ENCODE measurements around the gene PARP14.
"Not testable (repeated sequence)": the region's sequence is repeated elsewhere in the genome, so short reads cannot be mapped to it uniquely, and the experiment has no call there.

The PARP14 gene

DNA sequence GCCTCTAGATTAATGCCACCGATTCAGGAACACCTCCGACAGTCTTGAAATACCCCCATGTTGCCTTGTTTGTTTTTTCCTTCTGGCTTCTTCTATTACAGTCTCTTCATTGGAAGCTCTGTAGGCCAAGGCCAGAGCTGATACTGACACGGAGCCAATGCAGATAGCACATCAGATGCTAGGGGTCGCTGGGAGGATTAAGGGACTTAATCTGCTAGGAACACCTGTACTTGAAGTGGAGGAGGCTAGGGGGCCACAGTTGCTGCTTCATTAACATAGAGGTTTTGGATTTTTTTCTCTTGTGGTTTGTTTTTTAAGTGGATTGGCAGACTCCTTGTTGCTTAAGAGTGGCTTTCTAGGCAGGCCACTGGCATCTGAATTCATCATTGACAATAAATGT lies 49.6 kb downstream of the PARP14 start:
- no peaks in the 10 kb centered on the region for H3K9me2 ChIP-seq (replicated peaks; ENCODE audit: insufficient read depth, low read length)
- no peaks in the 10 kb centered on the region for H3K79me2 ChIP-seq (ENCODE audit: low read length)
- no peak overlapping the region for H3K4me3 ChIP-seq (ENCODE audit: low read length)
- no peak for DNase-seq
- H3K36me3 ChIP-seq (replicated peaks; ENCODE audit: insufficient read depth, low read length): no peaks in the 10 kb centered on the region
- no peak overlapping the region for H3K9ac ChIP-seq (ENCODE audit: low read length)
- no peaks in the 10 kb centered on the region for H3K9me3 ChIP-seq (replicated peaks; ENCODE audit: insufficient read depth, low read length)
- H2AFZ ChIP-seq (ENCODE audit: low read length): no peak overlapping the region
- H3K4me2 ChIP-seq (ENCODE audit: low read depth, low read length): no peak overlapping the region
- H3K27me3 ChIP-seq (replicated peaks; ENCODE audit: insufficient read depth, low read length): no peaks in the 10 kb centered on the region
- TF ChIP-seq EZH2 (optimal IDR thresholded peaks at IDR 0.05; ENCODE audit: low read depth, low read length) (no peak), EZH2phosphoT487 (IDR thresholded peaks at IDR 0.05; ENCODE audit: low read length) (no peak)
- TF ChIP-seq, protein P1, sequence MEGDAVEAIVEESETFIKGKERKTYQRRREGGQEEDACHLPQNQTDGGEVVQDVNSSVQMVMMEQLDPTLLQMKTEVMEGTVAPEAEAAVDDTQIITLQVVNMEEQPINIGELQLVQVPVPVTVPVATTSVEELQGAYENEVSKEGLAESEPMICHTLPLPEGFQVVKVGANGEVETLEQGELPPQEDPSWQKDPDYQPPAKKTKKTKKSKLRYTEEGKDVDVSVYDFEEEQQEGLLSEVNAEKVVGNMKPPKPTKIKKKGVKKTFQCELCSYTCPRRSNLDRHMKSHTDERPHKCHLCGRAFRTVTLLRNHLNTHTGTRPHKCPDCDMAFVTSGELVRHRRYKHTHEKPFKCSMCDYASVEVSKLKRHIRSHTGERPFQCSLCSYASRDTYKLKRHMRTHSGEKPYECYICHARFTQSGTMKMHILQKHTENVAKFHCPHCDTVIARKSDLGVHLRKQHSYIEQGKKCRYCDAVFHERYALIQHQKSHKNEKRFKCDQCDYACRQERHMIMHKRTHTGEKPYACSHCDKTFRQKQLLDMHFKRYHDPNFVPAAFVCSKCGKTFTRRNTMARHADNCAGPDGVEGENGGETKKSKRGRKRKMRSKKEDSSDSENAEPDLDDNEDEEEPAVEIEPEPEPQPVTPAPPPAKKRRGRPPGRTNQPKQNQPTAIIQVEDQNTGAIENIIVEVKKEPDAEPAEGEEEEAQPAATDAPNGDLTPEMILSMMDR (IDR thresholded peaks at IDR 0.05; ENCODE audit: low read length): no peak
- no peaks in the 10 kb centered on the region for H3K4me1 ChIP-seq (ENCODE audit: low read length)
- H3K27ac ChIP-seq (ENCODE audit: low read length): no peak overlapping the region
- no peaks in the 10 kb centered on the region for H3F3A ChIP-seq (ENCODE audit: insufficient read depth, low read length)
- H4K20me1 ChIP-seq (ENCODE audit: insufficient read depth, low read length): no peaks in the 10 kb centered on the region

DNA sequence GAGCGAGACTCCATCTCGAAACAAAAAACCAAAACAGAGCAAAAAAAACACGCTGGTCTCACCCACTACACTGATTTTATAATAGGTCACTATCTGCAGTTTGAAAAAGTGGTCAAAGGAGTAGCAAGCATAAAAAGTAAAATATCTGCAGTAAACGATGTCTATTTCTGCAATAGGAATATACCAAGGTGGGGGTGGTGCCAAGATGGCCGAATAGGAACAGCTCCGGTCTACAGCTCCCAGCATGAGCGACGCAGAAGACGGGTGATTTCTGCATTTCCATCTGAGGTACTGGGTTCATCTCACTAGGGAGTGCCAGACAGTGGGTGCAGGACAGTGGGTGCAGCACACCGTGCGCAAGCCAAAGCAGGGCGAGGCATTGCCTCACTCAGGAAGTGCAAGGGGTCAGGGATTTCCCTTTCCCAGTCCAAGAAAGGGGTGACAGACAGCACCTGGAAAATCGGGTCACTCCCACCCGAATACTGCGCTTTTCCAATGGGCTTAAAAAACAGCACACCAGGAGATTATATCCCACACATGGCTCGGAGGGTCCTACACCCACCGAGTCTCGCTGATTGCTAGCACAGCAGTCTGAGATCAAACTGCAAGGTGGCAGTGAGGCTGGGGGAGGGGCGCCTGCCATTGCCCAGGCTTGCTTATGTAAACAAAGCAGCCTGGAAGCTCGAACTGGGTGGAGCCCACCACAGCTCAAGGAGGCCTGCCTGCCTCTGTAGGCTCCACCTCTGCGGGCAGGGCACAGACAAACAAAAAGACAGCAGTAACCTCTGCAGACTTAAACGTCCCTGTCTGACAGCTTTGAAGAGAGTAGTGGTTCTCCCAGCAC lies 52.3 kb downstream of the PARP14 start:
- not testable (repeated sequence) for H3K4me1 ChIP-seq (ENCODE audit: low read length); DNase-seq; H3K27me3 ChIP-seq (replicated peaks; ENCODE audit: insufficient read depth, low read length); H3K36me3 ChIP-seq (replicated peaks; ENCODE audit: insufficient read depth, low read length); H3K27ac ChIP-seq (ENCODE audit: low read length); H2AFZ ChIP-seq (ENCODE audit: low read length); H3K79me2 ChIP-seq (ENCODE audit: low read length); H4K20me1 ChIP-seq (ENCODE audit: insufficient read depth, low read length); H3F3A ChIP-seq (ENCODE audit: insufficient read depth, low read length); H3K4me2 ChIP-seq (ENCODE audit: low read depth, low read length); H3K4me3 ChIP-seq (ENCODE audit: low read length); H3K9me3 ChIP-seq (replicated peaks; ENCODE audit: insufficient read depth, low read length); H3K9me2 ChIP-seq (replicated peaks; ENCODE audit: insufficient read depth, low read length); H3K9ac ChIP-seq (ENCODE audit: low read length)

DNA sequence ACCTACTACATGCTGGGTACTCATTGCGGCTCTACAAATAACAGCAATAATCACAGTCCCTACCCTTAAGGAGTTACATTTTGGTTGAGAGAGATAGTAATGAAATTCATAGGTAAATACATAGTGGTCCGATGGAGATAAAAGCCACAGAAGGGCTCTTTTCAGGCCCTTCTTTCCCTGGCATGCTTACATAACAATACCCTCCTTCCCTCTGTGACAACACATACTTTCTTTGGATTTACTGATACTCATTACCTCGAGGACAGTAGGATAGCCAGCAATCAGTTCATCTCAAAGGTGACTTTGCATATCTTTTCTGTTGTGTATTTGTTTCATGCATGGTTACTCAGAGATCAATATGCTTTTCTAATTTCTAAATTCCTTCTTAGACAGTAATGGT lies 58.5 kb downstream of the PARP14 start:
- Histone ChIP-seq H3K9ac (ENCODE audit: low read length) (no peak overlapping the region), H3K9me3 (replicated peaks; ENCODE audit: insufficient read depth, low read length) (no peaks in the 10 kb centered on the region), H3K4me1 (ENCODE audit: low read length) (no peaks in the 10 kb centered on the region), H3K27me3 (replicated peaks; ENCODE audit: insufficient read depth, low read length) (no peaks in the 10 kb centered on the region), H2AFZ (ENCODE audit: low read length) (no peak overlapping the region), H3K27ac (ENCODE audit: low read length) (no peak overlapping the region), H3K9me2 (replicated peaks; ENCODE audit: insufficient read depth, low read length) (no peaks in the 10 kb centered on the region), H4K20me1 (ENCODE audit: insufficient read depth, low read length) (no peaks in the 10 kb centered on the region), H3K79me2 (ENCODE audit: low read length) (no peaks in the 10 kb centered on the region), H3K36me3 (replicated peaks; ENCODE audit: insufficient read depth, low read length) (no peaks in the 10 kb centered on the region), H3F3A (ENCODE audit: insufficient read depth, low read length) (no peaks in the 10 kb centered on the region), H3K4me2 (ENCODE audit: low read depth, low read length) (no peak overlapping the region), H3K4me3 (ENCODE audit: low read length) (no peak overlapping the region)
- no peak for DNase-seq
- TF ChIP-seq EZH2 (optimal IDR thresholded peaks at IDR 0.05; ENCODE audit: low read depth, low read length) (no peak), EZH2phosphoT487 (IDR thresholded peaks at IDR 0.05; ENCODE audit: low read length) (no peak)
- TF ChIP-seq, protein P1 (IDR thresholded peaks at IDR 0.05; ENCODE audit: low read length): no peak

DNA sequence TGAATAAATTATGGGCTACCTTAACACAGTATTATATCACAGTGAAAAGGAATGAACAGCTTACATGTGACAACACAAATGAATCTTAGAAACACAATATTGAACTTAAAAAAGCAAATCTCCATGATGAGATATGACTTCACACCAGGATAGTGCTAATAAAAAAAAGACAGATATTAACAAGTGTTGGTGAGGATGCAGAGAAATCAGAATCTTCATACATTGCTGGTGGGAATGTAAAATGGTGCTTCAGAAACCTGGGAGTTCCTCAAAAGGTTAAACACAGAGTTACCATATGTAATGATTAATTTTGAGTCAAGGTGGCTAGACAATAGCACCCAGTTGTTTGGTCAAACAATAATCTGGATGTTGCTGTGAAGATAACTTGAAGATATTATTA lies 61.6 kb downstream of the PARP14 start:
- H3K4me3 ChIP-seq (ENCODE audit: low read length): no peak overlapping the region
- no peaks in the 10 kb centered on the region for H3K9me2 ChIP-seq (replicated peaks; ENCODE audit: insufficient read depth, low read length)
- no peak overlapping the region for H3K4me2 ChIP-seq (ENCODE audit: low read depth, low read length)
- no peaks in the 10 kb centered on the region for H3K4me1 ChIP-seq (ENCODE audit: low read length)
- TF ChIP-seq, protein P1 (IDR thresholded peaks at IDR 0.05; ENCODE audit: low read length): no peak
- TF ChIP-seq EZH2 (optimal IDR thresholded peaks at IDR 0.05; ENCODE audit: low read depth, low read length) (no peak), EZH2phosphoT487 (IDR thresholded peaks at IDR 0.05; ENCODE audit: low read length) (no peak)
- H2AFZ ChIP-seq (ENCODE audit: low read length): no peak overlapping the region
- no peaks in the 10 kb centered on the region for H3K27me3 ChIP-seq (replicated peaks; ENCODE audit: insufficient read depth, low read length)
- no peak overlapping the region for H3K27ac ChIP-seq (ENCODE audit: low read length)
- DNase-seq: no peak
- no peaks in the 10 kb centered on the region for H3K9me3 ChIP-seq (replicated peaks; ENCODE audit: insufficient read depth, low read length)
- H3K79me2 ChIP-seq (ENCODE audit: low read length): no peaks in the 10 kb centered on the region
- no peaks in the 10 kb centered on the region for H3K36me3 ChIP-seq (replicated peaks; ENCODE audit: insufficient read depth, low read length)
- H3K9ac ChIP-seq (ENCODE audit: low read length): no peak overlapping the region
- H3F3A ChIP-seq (ENCODE audit: insufficient read depth, low read length): no peaks in the 10 kb centered on the region
- H4K20me1 ChIP-seq (ENCODE audit: insufficient read depth, low read length): no peaks in the 10 kb centered on the region
